K562 (cell line): ENCODE measurements around the gene TPCN1. TPM values are rescaled to one million over a fixed set of nuclear protein-coding genes. Genes with fewer than 3 reads are reported as not detected.
A peak's percentile ranks its signal among the peaks of the same experiment; 100 is the strongest.

Source experiments
- ATAC-seq: fragments of 200-7000 bp; cut with Tn5 transposase; 3 replicates; pipeline ENCODE4 v1.9.1; 2020; ENCODE audit warnings: moderate library complexity
- BruUV-seq: library from RNA; stranded (reverse); fragments of 400-500 nt; replicated peaks from 2 replicates; lab custom pipeline; 2021; lab: Mats Ljungman, UMichigan
- CTCF ChIA-PET: fragments of 300-600 bp; formaldehyde crosslinking; extraction: SDS; loops from one replicate; lab custom pipeline; 2021; ENCODE audit warnings: low intra/inter-chr PET ratio; lab: Yijun Ruan, JAX
- POLR2A ChIA-PET: fragments of 300-600, 350-650 bp; sonication (Branson Sonifier 250); formaldehyde crosslinking; extraction: SDS; loops from one replicate; lab custom pipeline; 2021; ENCODE audit warnings: antibody characterized with exemption, inconsistent platforms; lab: Yijun Ruan, JAX
- DNase-seq, 4 experiments: peaks; one replicate each; pipeline versions ENCODE4 v3.0.0 to v3.0.0-alpha.2; 2011 to 2018; ENCODE audit warnings: low spot score in 3 of 4, mixed read lengths in 3 of 4; ENCODE audit errors: extremely low read depth in 1 of 4
- FAIRE-seq: peaks from 2 replicates; lab custom pipeline; 2011; peaks lifted over from hg19 to GRCh38; lab: Jason Lieb, UNC
- H2AFZ ChIP-seq: 2 replicates; pipeline ENCODE4 v1.6.0; 2011; ENCODE audit warnings: low read depth, low read length, control low read depth, inconsistent platforms
- H3K27ac ChIP-seq: fragments of 200-600 bp; 3 replicates; pipeline ENCODE4 v1.8.0; 2011; ENCODE audit warnings: low read depth, mild to moderate bottlenecking, control low read depth, inconsistent platforms, low read length, moderate library complexity, mixed read lengths; ENCODE audit errors: extremely low read depth
- H3K27me3 ChIP-seq, 2 experiments: fragments of 300-600 bp in 1 of 2; 2 replicates in 1 of 2; 3 replicates in 1 of 2; pipeline versions ENCODE4 v1.6.0 to v1.8.0; 2011; ENCODE audit warnings: inconsistent platforms in 2 of 2, low read length in 2 of 2, mild to moderate bottlenecking in 1 of 2, mixed read lengths in 1 of 2, moderate library complexity in 1 of 2; ENCODE audit not compliant: control insufficient read depth in 2 of 2, insufficient read depth in 2 of 2
- H3K36me3 ChIP-seq: fragments of 300-600 bp; 3 replicates; pipeline ENCODE4 v1.8.0; 2011; ENCODE audit warnings: mild to moderate bottlenecking, low read length, inconsistent platforms; ENCODE audit not compliant: control insufficient read depth, insufficient read depth
- H3K4me1 ChIP-seq, 2 experiments: fragments of 200-600 bp in 1 of 2; replicated peaks in 1 of 2; 2 replicates in 1 of 2; 3 replicates in 1 of 2; pipeline versions ENCODE4 v1.5.1 to v1.8.0; 2011; ENCODE audit warnings: inconsistent platforms in 2 of 2, low read length in 2 of 2, mild to moderate bottlenecking in 1 of 2, mixed read lengths in 1 of 2, moderate library complexity in 1 of 2; ENCODE audit not compliant: control insufficient read depth in 2 of 2, insufficient read depth in 2 of 2
- H3K4me2 ChIP-seq: 2 replicates; pipeline ENCODE4 v1.6.1; 2011; ENCODE audit warnings: low read length, control low read depth, inconsistent platforms, mixed read lengths; ENCODE audit not compliant: insufficient read depth
- H3K4me3 ChIP-seq: fragments of 200-600 bp; sonication (generic), shearing (Covaris generic); 2 replicates; pipeline ENCODE4 v1.5.1; 2016; ENCODE audit warnings: control low read depth, inconsistent platforms
- H3K79me2 ChIP-seq: fragments of 200-600 bp; 3 replicates; pipeline ENCODE4 v1.8.0; 2011; ENCODE audit warnings: low read length, inconsistent platforms; ENCODE audit not compliant: control insufficient read depth, insufficient read depth
- H3K9ac ChIP-seq, 2 experiments: 2 replicates each; pipeline versions ENCODE4 v1.6.0 to v1.6.1; 2011; ENCODE audit warnings: low read depth in 2 of 2, low read length in 2 of 2, control low read depth in 1 of 2, inconsistent platforms in 1 of 2, mild to moderate bottlenecking in 1 of 2, mixed read lengths in 1 of 2; ENCODE audit not compliant: insufficient read depth in 1 of 2
- H3K9me1 ChIP-seq: one replicate; pipeline ENCODE4 v1.6.0; 2011; ENCODE audit warnings: inconsistent platforms, mild to moderate bottlenecking, low read length, moderate library complexity; ENCODE audit not compliant: control insufficient read depth, insufficient read depth
- H3K9me3 ChIP-seq: replicated peaks from 2 replicates; pipeline ENCODE4 v1.5.1; 2011; ENCODE audit warnings: low read depth, low read length, inconsistent platforms; ENCODE audit not compliant: control insufficient read depth, insufficient read depth
- H4K20me1 ChIP-seq: replicated peaks from 2 replicates; pipeline ENCODE4 v1.6.1; 2011; ENCODE audit warnings: low read length, inconsistent platforms, mixed read lengths; ENCODE audit not compliant: control insufficient read depth, insufficient read depth
- BCOR ChIP-seq: fragments of 450-650 bp; IDR thresholded peaks from 2 replicates; pipeline ENCODE4 v1.6.1; 2016
- CHD1 ChIP-seq: fragments of 200-600 bp; sonication (generic); IDR thresholded peaks from one replicate; pipeline ENCODE4 v1.6.1; 2012; ENCODE audit warnings: mild to moderate bottlenecking, moderate library complexity, low read length, inconsistent platforms
- DACH1 ChIP-seq: fragments of 450-650 bp; IDR thresholded peaks from 2 replicates; pipeline ENCODE4 v1.6.1; 2018; ENCODE audit not compliant: partially characterized antibody
- RBM25 ChIP-seq: fragments of 200-400 bp; formaldehyde crosslinking; IDR thresholded peaks from 2 replicates; pipeline ENCODE4 v1.6.1; 2018; ENCODE audit warnings: low read length, low read depth, moderate library complexity; ENCODE audit not compliant: severe bottlenecking
- SMARCA5 ChIP-seq: fragments of 450-650 bp; IDR thresholded peaks from 2 replicates; pipeline ENCODE4 v1.6.1; 2016
- SP1 ChIP-seq: sonication (generic); formaldehyde crosslinking; IDR thresholded peaks from 2 replicates; pipeline ENCODE4 v1.8.1; 2022; ENCODE audit warnings: mild to moderate bottlenecking, missing genetic modification reagents
- ZFP36 ChIP-seq: fragments of 150-350 bp; IDR thresholded peaks from 2 replicates; pipeline ENCODE4 v1.6.1; 2018; ENCODE audit warnings: low read length, low read depth; ENCODE audit not compliant: partially characterized antibody
- ZNF24 ChIP-seq: fragments of 450-650 bp; IDR thresholded peaks from 2 replicates; pipeline ENCODE4 v1.6.1; 2016
- WGBS: fragments of 100-300 bp; shearing (Covaris generic); methylation state at CpG from one replicate; pipeline ENCODE4 v1.1.6; 2016; ENCODE audit warnings: low coverage, mixed read lengths; ENCODE audit not compliant: insufficient coverage; ENCODE audit errors: missing lambda C conversion rate; 5-methylcytosine and 5-hydroxymethylcytosine counted together
- in situ Hi-C: fragments of 300-500 bp; cut with MboI; formaldehyde crosslinking; loops from 4 replicates; pipeline ENCODE4 v1.15.0; 2018; ENCODE audit warnings: inconsistent platforms, mixed read lengths
- intact Hi-C: fragments of 100-400 bp; cut with micrococcal nuclease; formaldehyde crosslinking; loops from 2 replicates; pipeline ENCODE4 v1.14.2; 2022
- polyA plus RNA-seq, 8 experiments: library from polyadenylated mRNA; depleted of rRNA in 4 of 8; stranded (reverse) in 5 of 8; unstranded in 3 of 8; fragments of >200 nt; fragmentation: Nextera tagmentation in 2 of 8; fragmentation: Illumina TruSeq in 1 of 8; extraction: Ambion mirVana in 2 of 8; extraction: Trizol in 1 of 8; gene quantifications; 2 replicates each; pipeline versions ENCODE4 v1.2.1 to v1.2.3, GENCODE V29; 2011 to 2014; ENCODE audit warnings: inconsistent platforms in 1 of 8, missing spikeins in 1 of 8
- total RNA-seq, 7 experiments: library from RNA; depleted of rRNA in 6 of 7; stranded (reverse); fragments of >200 nt in 6 of 7; fragmentation: Illumina TruSeq in 2 of 7; extraction: Trizol in 2 of 7; gene quantifications; 2 replicates each; pipeline versions ENCODE4 v1.2.1 to v1.2.3, GENCODE V29; 2011 to 2021; ENCODE audit warnings: low replicate concordance in 1 of 7
- TF ChIP-seq, protein P1 (sequence below), 3 experiments: IDR thresholded peaks in 2 of 3; conservative IDR thresholded peaks in 1 of 3; 2 replicates each; pipeline ENCODE4 v1.5.1; 2011 to 2012; ENCODE audit warnings: low read length in 3 of 3, mild to moderate bottlenecking in 3 of 3, control low read depth in 2 of 3, improper control_type of control experiment in 1 of 3, inconsistent platforms in 1 of 3, low read depth in 1 of 3, mixed read lengths in 1 of 3, moderate library complexity in 1 of 3; ENCODE audit not compliant: insufficient read depth in 2 of 3

The TPCN1 gene
- total and polyA plus RNA-seq, 9 of the 15 experiments (the other 6 are each of a cell fraction or from before 2014, with no cell fraction given), result 0.80 to 23.8 (median 7.4) TPM

DNA sequence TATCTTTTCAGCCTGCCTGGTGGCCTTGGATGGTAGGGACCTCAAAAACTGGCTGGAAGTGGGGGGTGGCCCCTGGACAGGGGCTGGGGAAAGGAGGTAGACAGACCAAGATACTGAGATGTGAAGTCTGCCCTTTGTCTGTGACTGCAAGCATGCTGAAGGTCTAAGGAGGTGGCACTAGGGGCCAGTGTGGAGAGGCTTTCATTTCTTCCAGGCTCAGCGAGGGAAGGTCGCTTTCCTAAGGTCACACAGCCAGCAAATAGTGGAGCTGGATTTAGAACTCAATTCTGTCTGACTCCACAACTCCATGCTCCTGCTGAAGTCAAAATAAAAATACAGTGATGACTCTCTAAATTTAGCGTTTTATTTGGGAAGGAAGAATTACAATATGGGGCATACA is 125.8 kb downstream of the TPCN1 start:
- ChIA-PET CTCF (no interaction called here), POLR2A (interaction anchor here (2.3 kb wide), 1 partner anchor 12 kb away, joined by 5 read pairs; the partner anchor contains the start of gene SLC8B1)
- in situ Hi-C loops (no loop called here), intact Hi-C loops (no loop called here)
- Histone ChIP-seq H3K4me2 (no peak overlapping the region), H3K27me3 (no peaks in the 10 kb centered on the region), H3K79me2 (no peaks in the 10 kb centered on the region), H4K20me1 (no peaks in the 10 kb centered on the region), H3K4me3 (no peak overlapping the region), H3K9me1 (no peaks in the 10 kb centered on the region), H2AFZ (no peak overlapping the region), H3K9ac (no peak overlapping the region), H3K27ac (0 out of 3 replicates have a peak overlapping the region, but pooled peaks have one; percentile 17), H3K9me3 (no peaks in the 10 kb centered on the region), H3K36me3 (no peaks in the 10 kb centered on the region), H3K4me1 (peaks cover 14 to 19% of the 10 kb centered on the region in 2 experiments)
- no TSS peak for BruUV-seq
- peak; percentile 77 for ATAC-seq
- TF ChIP-seq SP1 (CRISPR knock-in tag) (peak; percentile 24; the same call in 1 of the 2 replicates), CHD1 (no peak), ZFP36 (peak; percentile 82), RBM25 (peak; percentile 84), BCOR (peak; percentile 54; the same call in 1 of the 2 replicates), ZNF24 (peak; percentile 77), SMARCA5 (peak; percentile 31; the same call in 1 of the 2 replicates), DACH1 (no peak)
- TF ChIP-seq, protein P1, sequence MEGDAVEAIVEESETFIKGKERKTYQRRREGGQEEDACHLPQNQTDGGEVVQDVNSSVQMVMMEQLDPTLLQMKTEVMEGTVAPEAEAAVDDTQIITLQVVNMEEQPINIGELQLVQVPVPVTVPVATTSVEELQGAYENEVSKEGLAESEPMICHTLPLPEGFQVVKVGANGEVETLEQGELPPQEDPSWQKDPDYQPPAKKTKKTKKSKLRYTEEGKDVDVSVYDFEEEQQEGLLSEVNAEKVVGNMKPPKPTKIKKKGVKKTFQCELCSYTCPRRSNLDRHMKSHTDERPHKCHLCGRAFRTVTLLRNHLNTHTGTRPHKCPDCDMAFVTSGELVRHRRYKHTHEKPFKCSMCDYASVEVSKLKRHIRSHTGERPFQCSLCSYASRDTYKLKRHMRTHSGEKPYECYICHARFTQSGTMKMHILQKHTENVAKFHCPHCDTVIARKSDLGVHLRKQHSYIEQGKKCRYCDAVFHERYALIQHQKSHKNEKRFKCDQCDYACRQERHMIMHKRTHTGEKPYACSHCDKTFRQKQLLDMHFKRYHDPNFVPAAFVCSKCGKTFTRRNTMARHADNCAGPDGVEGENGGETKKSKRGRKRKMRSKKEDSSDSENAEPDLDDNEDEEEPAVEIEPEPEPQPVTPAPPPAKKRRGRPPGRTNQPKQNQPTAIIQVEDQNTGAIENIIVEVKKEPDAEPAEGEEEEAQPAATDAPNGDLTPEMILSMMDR (IDR thresholded peaks at IDR 0.05 in 2 of 3, conservative IDR thresholded peaks at IDR 0.05 in 1 of 3; ENCODE audit: insufficient read depth in 2 of 3, low read depth in 1 of 3, low read length in 3 of 3), result peak in 2 of 3 experiments; percentile 4 to 12; a peak in 1 of 6 replicates
- DNase-seq, result no peak
- WGBS, result 46% methylated on average over 3 of the region's 3 CpGs
- no peak for FAIRE-seq
